Endothelial cell of umbilical vein (primary cell): ENCODE measurements around the gene OST4. TPM values are rescaled to one million over a fixed set of nuclear protein-coding genes. Genes with fewer than 3 reads are reported as not detected.

ENCODE experiments used
- BruUV-seq: library from RNA; stranded (reverse); fragments of 400-500 nt; replicated peaks from 2 replicates; lab custom pipeline; 2021; lab: Mats Ljungman, UMichigan
- CTCF ChIA-PET: fragments of 300-600, 350-600 bp; sonication (Branson Sonifier 250); formaldehyde crosslinking; loops from one replicate; lab custom pipeline; 2021; ENCODE audit warnings: antibody characterized with exemption, inconsistent platforms; lab: Charles Lee
- POLR2A ChIA-PET: fragments of 300-600, 350-600 bp; sonication (Branson Sonifier 250); formaldehyde crosslinking; loops from one replicate; lab custom pipeline; 2021; ENCODE audit warnings: antibody characterized with exemption, inconsistent platforms; lab: Charles Lee
- DNase-seq: peaks from one replicate; pipeline ENCODE4 v3.0.0-alpha.2; 2011; ENCODE audit warnings: low read depth, low spot score
- FAIRE-seq: peaks from 2 replicates; lab custom pipeline; 2011; peaks lifted over from hg19 to GRCh38; lab: Jason Lieb, UNC
- H2AFZ ChIP-seq: 2 replicates; pipeline ENCODE4 v1.6.0; 2012; ENCODE audit warnings: low read depth, low read length, control low read depth, inconsistent platforms
- H3K27ac ChIP-seq: 2 replicates; pipeline ENCODE4 v1.5.1; 2011; ENCODE audit warnings: low read depth, mild to moderate bottlenecking, control low read depth, low read length, moderate library complexity; ENCODE audit not compliant: insufficient read depth
- H3K27me3 ChIP-seq, 2 experiments: 2 replicates each; pipeline versions ENCODE4 v1.6.0 to v1.6.1; 2011; ENCODE audit warnings: low read length in 2 of 2, mixed read lengths in 1 of 2; ENCODE audit not compliant: control insufficient read depth in 2 of 2, insufficient read depth in 2 of 2
- H3K36me3 ChIP-seq, 2 experiments: 2 replicates in 1 of 2; 3 replicates in 1 of 2; pipeline ENCODE4 v1.5.1; 2011; ENCODE audit warnings: low read length in 2 of 2, mild to moderate bottlenecking in 1 of 2, moderate library complexity in 1 of 2; ENCODE audit not compliant: control insufficient read depth in 2 of 2, insufficient read depth in 2 of 2; ENCODE audit errors: extremely low read depth in 1 of 2
- H3K4me1 ChIP-seq: 3 replicates; pipeline ENCODE4 v1.5.1; 2011; ENCODE audit warnings: mild to moderate bottlenecking, low read length; ENCODE audit not compliant: control insufficient read depth, insufficient read depth; ENCODE audit errors: extremely low read depth
- H3K4me2 ChIP-seq: 2 replicates; pipeline ENCODE4 v1.6.1; 2011; ENCODE audit warnings: low read length, control low read depth, mixed read lengths; ENCODE audit not compliant: insufficient read depth
- H3K4me3 ChIP-seq, 3 experiments: fragments of 200-600 bp in 1 of 3; sonication (generic), shearing (Covaris generic) in 1 of 3; replicated peaks in 1 of 3; 2 replicates each; pipeline ENCODE4 v1.5.1; 2011 to 2016; ENCODE audit warnings: control low read depth in 3 of 3, low read length in 3 of 3, mild to moderate bottlenecking in 2 of 3, inconsistent platforms in 1 of 3, low read depth in 1 of 3, moderate library complexity in 1 of 3; ENCODE audit not compliant: insufficient read depth in 1 of 3
- H3K79me2 ChIP-seq: 2 replicates; pipeline ENCODE4 v1.6.0; 2012; ENCODE audit warnings: low read length, inconsistent platforms; ENCODE audit not compliant: control insufficient read depth, insufficient read depth
- H3K9ac ChIP-seq: replicated peaks from 2 replicates; pipeline ENCODE3; 2011; ENCODE audit warnings: low read length, control low read depth; ENCODE audit not compliant: insufficient read depth; ENCODE audit errors: extremely low read depth
- H3K9me1 ChIP-seq: replicated peaks from 3 replicates; pipeline ENCODE4 v1.6.0; 2011; ENCODE audit warnings: mild to moderate bottlenecking, low read length; ENCODE audit not compliant: control insufficient read depth, insufficient read depth; ENCODE audit errors: extremely low read depth
- H3K9me3 ChIP-seq: replicated peaks from 2 replicates; pipeline ENCODE4 v1.5.1; 2012; ENCODE audit warnings: low read length, inconsistent platforms; ENCODE audit not compliant: control insufficient read depth, insufficient read depth
- H4K20me1 ChIP-seq: replicated peaks from 2 replicates; pipeline ENCODE3; 2011; ENCODE audit warnings: mild to moderate bottlenecking, low read length; ENCODE audit not compliant: control insufficient read depth, insufficient read depth; ENCODE audit errors: extremely low read depth
- CTCF ChIP-seq, 2 donors: IDR thresholded peaks; 1 replicate in 1 of 2; 2 replicates in 1 of 2; pipeline ENCODE4 v1.5.1; 2011; ENCODE audit warnings: low read length in 2 of 2, mild to moderate bottlenecking in 2 of 2, moderate library complexity in 2 of 2, control low read depth in 1 of 2, inconsistent platforms in 1 of 2, low read depth in 1 of 2; ENCODE audit not compliant: insufficient read depth in 1 of 2; ENCODE audit errors: extremely low read depth in 1 of 2
- EZH2 ChIP-seq: IDR thresholded peaks from 2 replicates; pipeline ENCODE4 v1.6.1; 2012; ENCODE audit warnings: borderline replicate concordance, low read depth, mild to moderate bottlenecking, moderate library complexity, low read length, inconsistent platforms; ENCODE audit not compliant: severe bottlenecking
- FOS ChIP-seq: IDR thresholded peaks from 2 replicates; pipeline ENCODE4 v1.6.1; 2011; ENCODE audit warnings: mild to moderate bottlenecking, low read length, moderate library complexity, borderline replicate concordance; ENCODE audit not compliant: insufficient read depth
- GATA2 ChIP-seq: IDR thresholded peaks from 2 replicates; pipeline ENCODE4 v1.7.0; 2011; ENCODE audit warnings: low read depth, mild to moderate bottlenecking, moderate library complexity, mixed read lengths, low read length; ENCODE audit not compliant: insufficient read length, insufficient read depth
- JUN ChIP-seq: IDR thresholded peaks from 2 replicates; pipeline ENCODE4 v1.6.1; 2011; ENCODE audit warnings: borderline replicate concordance, low read depth; ENCODE audit not compliant: insufficient read length, insufficient read depth
- MAX ChIP-seq: IDR thresholded peaks from 2 replicates; pipeline ENCODE4 v1.6.1; 2011; ENCODE audit not compliant: insufficient read depth, insufficient read length
- MYC ChIP-seq: IDR thresholded peaks from one replicate; pipeline ENCODE4 v1.6.1; 2011; ENCODE audit warnings: mild to moderate bottlenecking, low read depth, low read length
- POLR2AphosphoS5 ChIP-seq: IDR thresholded peaks from 2 replicates; pipeline ENCODE4 v1.6.1; 2012; ENCODE audit warnings: low read depth, mild to moderate bottlenecking, control low read depth, low read length, moderate library complexity; ENCODE audit not compliant: insufficient read depth
- dilution Hi-C: fragments of 300-500 bp; cut with MboI; formaldehyde crosslinking; loops from one replicate; pipeline ENCODE4 v1.15.0; 2019; ENCODE audit warnings: low sequenced_read_pairs; ENCODE audit not compliant: extremely low pct_ligation_motif_present
- intact Hi-C: fragments of 100-400 bp; cut with micrococcal nuclease; formaldehyde crosslinking; loops from one replicate; pipeline ENCODE4 v1.10.0; 2022
- polyA plus RNA-seq, 4 experiments: library from polyadenylated mRNA; depleted of rRNA in 3 of 4; stranded (reverse) in 3 of 4; unstranded in 1 of 4; fragments of >200 nt; gene quantifications; 2 replicates each; pipeline versions ENCODE4 v1.2.1 to v1.2.3, GENCODE V29; 2011 to 2012; ENCODE audit warnings: missing spikeins in 1 of 4
- total RNA-seq: library from RNA; stranded (reverse); gene quantifications from 2 replicates; pipeline ENCODE4 v1.2.3, GENCODE V29; 2021

Gene OST4
- total and polyA plus RNA-seq, 2 donors (not counting 3 experiments of a cell fraction or from before 2014, with no cell fraction given) = 415 to 1,189 TPM

GRCh38 chr2:27069436-27069835, 2.0 kb downstream of the OST4 start:
- Histone ChIP-seq H3K27me3 (no peaks in the 10 kb centered on the region), H3K79me2 (peaks cover 34% of the 10 kb centered on the region), H3K36me3 (peaks cover 13 to 28% of the 10 kb centered on the region in 2 experiments), H3K9ac (no peak overlapping the region), H4K20me1 (no peaks in the 10 kb centered on the region), H3K9me3 (no peaks in the 10 kb centered on the region), H3K4me1 (peaks cover 17% of the 10 kb centered on the region), H3K27ac (no peak overlapping the region), H3K9me1 (no peaks in the 10 kb centered on the region), H3K4me2 (peak overlapping the region; percentile 72), H2AFZ (no peak overlapping the region), H3K4me3 (no peak overlapping the region)
- CTCF ChIA-PET = no interaction called here
- no peak for TF ChIP-seq POLR2AphosphoS5
- TF ChIP-seq FOS = no peak
- no peak for TF ChIP-seq GATA2
- no peak for TF ChIP-seq EZH2
- no peak for TF ChIP-seq MYC
- no peak for TF ChIP-seq MAX
- TF ChIP-seq CTCF (IDR thresholded peaks at IDR 0.05; ENCODE audit: extremely low read depth in 1 of 2, insufficient read depth in 1 of 2, low read depth in 1 of 2, low read length in 2 of 2) = no peak
- TF ChIP-seq JUN = no peak
- intact Hi-C loops (no loop called here), dilution Hi-C loops (no loop called here)
- no peak for FAIRE-seq
- POLR2A ChIA-PET = no interaction called here
- no peak for DNase-seq
- no TSS peak for BruUV-seq
